Keratinocyte (primary cell): ENCODE measurements around the gene LOC128125822.
A peak's percentile ranks its signal among the peaks of the same experiment; 100 is the strongest.

Source experiments
- DNase-seq: peaks from one replicate; pipeline ENCODE4 v3.0.0-alpha.2; 2011; ENCODE audit warnings: low read depth, missing footprints, low spot score
- FAIRE-seq: peaks from 2 replicates; lab custom pipeline; 2011; peaks lifted over from hg19 to GRCh38; lab: Jason Lieb, UNC
- H2AFZ ChIP-seq: 2 replicates; pipeline ENCODE4 v1.6.0; 2012; ENCODE audit warnings: low read length, control low read depth, inconsistent platforms; ENCODE audit not compliant: control insufficient read depth
- H3K27ac ChIP-seq: 2 replicates; pipeline ENCODE4 v1.5.1; 2011; ENCODE audit warnings: low read length; ENCODE audit not compliant: control insufficient read depth, insufficient read depth
- H3K27me3 ChIP-seq: 3 replicates; pipeline ENCODE4 v1.6.0; 2011; ENCODE audit warnings: low read length; ENCODE audit not compliant: control insufficient read depth, insufficient read depth; ENCODE audit errors: extremely low read depth
- H3K36me3 ChIP-seq, 2 experiments: 2 replicates in 1 of 2; 3 replicates in 1 of 2; pipeline ENCODE4 v1.5.1; 2011; ENCODE audit warnings: low read length in 2 of 2, mild to moderate bottlenecking in 1 of 2; ENCODE audit not compliant: control insufficient read depth in 2 of 2, insufficient read depth in 2 of 2; ENCODE audit errors: extremely low read depth in 1 of 2
- H3K4me1 ChIP-seq: 3 replicates; pipeline ENCODE4 v1.5.1; 2011; ENCODE audit warnings: low read length; ENCODE audit not compliant: control insufficient read depth, insufficient read depth; ENCODE audit errors: extremely low read depth
- H3K4me2 ChIP-seq: 3 replicates; pipeline ENCODE4 v1.6.0; 2011; ENCODE audit warnings: low read depth, low read length; ENCODE audit not compliant: control insufficient read depth, insufficient read depth; ENCODE audit errors: extremely low read depth
- H3K4me3 ChIP-seq, 3 experiments: fragments of 200-600 bp in 1 of 3; sonication (generic) in 1 of 3; 2 replicates in 2 of 3; 3 replicates in 1 of 3; pipeline ENCODE4 v1.5.1; 2011 to 2016; ENCODE audit warnings: low read length in 3 of 3, mild to moderate bottlenecking in 3 of 3, control low read depth in 2 of 3, inconsistent platforms in 1 of 3, low read depth in 1 of 3, mixed read lengths in 1 of 3, mixed run types in 1 of 3, moderate library complexity in 1 of 3; ENCODE audit not compliant: control insufficient read depth in 2 of 3, insufficient read depth in 2 of 3; ENCODE audit errors: extremely low read depth in 1 of 3
- H3K79me2 ChIP-seq: 2 replicates; pipeline ENCODE4 v1.6.0; 2012; ENCODE audit warnings: low read length; ENCODE audit not compliant: control insufficient read depth, insufficient read depth
- H3K9ac ChIP-seq: 3 replicates; pipeline ENCODE4 v1.6.0; 2011; ENCODE audit warnings: low read length; ENCODE audit not compliant: control insufficient read depth, insufficient read depth; ENCODE audit errors: extremely low read depth
- H3K9me1 ChIP-seq: 3 replicates; pipeline ENCODE4 v1.6.0; 2011; ENCODE audit warnings: low read length; ENCODE audit not compliant: control insufficient read depth, insufficient read depth; ENCODE audit errors: extremely low read depth
- H3K9me3 ChIP-seq: 2 replicates; pipeline ENCODE4 v1.5.1; 2012; ENCODE audit warnings: low read depth, low read length; ENCODE audit not compliant: control insufficient read depth
- H4K20me1 ChIP-seq: 3 replicates; pipeline ENCODE4 v1.6.0; 2011; ENCODE audit warnings: low read length; ENCODE audit not compliant: control insufficient read depth, insufficient read depth; ENCODE audit errors: extremely low read depth
- CTCF ChIP-seq, 3 experiments: IDR thresholded peaks in 1 of 3; conservative IDR thresholded peaks in 1 of 3; optimal IDR thresholded peaks in 1 of 3; 2 replicates in 2 of 3; 3 replicates in 1 of 3; pipeline versions ENCODE3 to v1.5.1; 2011; ENCODE audit warnings: low read length in 3 of 3, mild to moderate bottlenecking in 3 of 3, moderate library complexity in 2 of 3, control low read depth in 1 of 3, inconsistent platforms in 1 of 3; ENCODE audit not compliant: insufficient read depth in 2 of 3; ENCODE audit errors: extremely low read depth in 1 of 3
- EZH2 ChIP-seq: IDR thresholded peaks from one replicate; pipeline ENCODE4 v1.6.1; 2012; ENCODE audit warnings: inconsistent platforms, mild to moderate bottlenecking, low read length, moderate library complexity
- dilution Hi-C: fragments of 300-500 bp; cut with MboI; formaldehyde crosslinking; loops from one replicate; pipeline ENCODE4 v1.7.0; 2020; ENCODE audit warnings: low sequenced_read_pairs; ENCODE audit not compliant: extremely low pct_ligation_motif_present

Gene LOC128125822

GRCh38 chr6:63537959-63538300 is 34.4 kb upstream of the LOC128125822 start:
- Histone ChIP-seq H2AFZ (no peak overlapping the region), H3K9ac (no peak overlapping the region), H3K27me3 (no peaks in the 10 kb centered on the region), H3K79me2 (no peaks in the 10 kb centered on the region), H3K4me1 (peaks cover 18% of the 10 kb centered on the region), H3K36me3 (no peaks in the 10 kb centered on the region), H3K4me3 (no peak overlapping the region), H3K9me1 (no peaks in the 10 kb centered on the region), H4K20me1 (no peaks in the 10 kb centered on the region), H3K27ac (peak overlapping the region; percentile 84), H3K9me3 (no peaks in the 10 kb centered on the region), H3K4me2 (peak overlapping the region; percentile 75)
- TF ChIP-seq EZH2 (no peak), CTCF (optimal IDR thresholded peaks at IDR 0.05 in 1 of 3, IDR thresholded peaks at IDR 0.05 in 1 of 3, conservative IDR thresholded peaks at IDR 0.05 in 1 of 3; ENCODE audit: extremely low read depth in 1 of 3, insufficient read depth in 2 of 3, low read length in 3 of 3) (no peak)
- no peak for FAIRE-seq
- DNase-seq, result no peak
- dilution Hi-C loops, result no loop called here

GRCh38 chr6:63538550-63538949 is 33.7 kb upstream of the LOC128125822 start:
- no peaks in the 10 kb centered on the region for H3K9me3 ChIP-seq
- dilution Hi-C loops, result no loop called here
- H3K79me2 ChIP-seq, result no peaks in the 10 kb centered on the region
- H3K4me1 ChIP-seq, result peaks cover 18% of the 10 kb centered on the region
- H3K4me3 ChIP-seq, result no peak overlapping the region
- no peaks in the 10 kb centered on the region for H3K9me1 ChIP-seq
- DNase-seq (no peak), FAIRE-seq (no peak)
- no peak overlapping the region for H2AFZ ChIP-seq
- H3K9ac ChIP-seq, result no peak overlapping the region
- H3K27ac ChIP-seq, result peak overlapping the region; percentile 70
- TF ChIP-seq EZH2, result no peak
- TF ChIP-seq CTCF (optimal IDR thresholded peaks at IDR 0.05 in 1 of 3, IDR thresholded peaks at IDR 0.05 in 1 of 3, conservative IDR thresholded peaks at IDR 0.05 in 1 of 3; ENCODE audit: extremely low read depth in 1 of 3, insufficient read depth in 2 of 3, low read length in 3 of 3), result no peak
- no peaks in the 10 kb centered on the region for H4K20me1 ChIP-seq
- H3K36me3 ChIP-seq, result no peaks in the 10 kb centered on the region
- peak overlapping the region; percentile 75 for H3K4me2 ChIP-seq
- H3K27me3 ChIP-seq, result no peaks in the 10 kb centered on the region
